KMS-11 (cell line): ENCODE data around the gene NOD2.

Experiments used
- H2AFZ ChIP-seq: fragments of 200-600 bp; sonication (generic); 2 replicates; pipeline ENCODE4 v1.6.1; 2016; ENCODE audit warnings: antibody characterized with exemption, mixed run types, low read depth
- H3K27ac ChIP-seq: fragments of 200-600 bp; sonication (generic); 2 replicates; pipeline ENCODE4 v1.6.1; 2016; ENCODE audit warnings: mild to moderate bottlenecking, mixed run types
- H3K27me3 ChIP-seq: fragments of 200-600 bp; sonication (generic); 2 replicates; pipeline ENCODE4 v1.6.1; 2017; ENCODE audit warnings: mild to moderate bottlenecking, low read depth, mixed run types, moderate library complexity; ENCODE audit not compliant: insufficient read depth
- H3K36me3 ChIP-seq: fragments of 200-600 bp; sonication (generic); 2 replicates; pipeline ENCODE4 v1.6.1; 2017; ENCODE audit warnings: mild to moderate bottlenecking, mixed run types; ENCODE audit not compliant: insufficient read depth
- H3K4me1 ChIP-seq: fragments of 200-600 bp; sonication (generic); 2 replicates; pipeline ENCODE4 v1.6.1; 2016; ENCODE audit warnings: mild to moderate bottlenecking, low read depth, mixed run types; ENCODE audit not compliant: poor library complexity, severe bottlenecking
- H3K4me2 ChIP-seq: fragments of 200-600 bp; sonication (generic); 2 replicates; pipeline ENCODE4 v1.7.0; 2016; ENCODE audit warnings: mild to moderate bottlenecking, mixed run types
- H3K4me3 ChIP-seq: fragments of 200-600 bp; sonication (generic); IDR thresholded peaks from 2 replicates; pipeline ENCODE4 v1.6.1; 2017; ENCODE audit warnings: low read depth, low read length, mixed read lengths; ENCODE audit not compliant: insufficient read depth
- H3K79me2 ChIP-seq: fragments of 200-600 bp; sonication (generic); 2 replicates; pipeline ENCODE4 v1.6.1; 2016; ENCODE audit warnings: low read depth, mixed run types; ENCODE audit not compliant: insufficient read depth
- H3K9ac ChIP-seq: fragments of 200-600 bp; sonication (generic); 2 replicates; pipeline ENCODE4 v1.6.1; 2016; ENCODE audit warnings: mild to moderate bottlenecking, mixed run types
- H4K20me1 ChIP-seq: fragments of 200-600 bp; sonication (generic); 2 replicates; pipeline ENCODE4 v1.6.1; 2016; ENCODE audit warnings: mild to moderate bottlenecking, mixed run types; ENCODE audit not compliant: insufficient read depth
- CTCF ChIP-seq: fragments of 200-600 bp; sonication (generic); conservative IDR thresholded peaks from 2 replicates; pipeline ENCODE4 v1.6.1; 2017; ENCODE audit warnings: low read depth, mild to moderate bottlenecking, antibody characterized with exemption, low read length, moderate library complexity, mixed read lengths

The NOD2 gene

DNA sequence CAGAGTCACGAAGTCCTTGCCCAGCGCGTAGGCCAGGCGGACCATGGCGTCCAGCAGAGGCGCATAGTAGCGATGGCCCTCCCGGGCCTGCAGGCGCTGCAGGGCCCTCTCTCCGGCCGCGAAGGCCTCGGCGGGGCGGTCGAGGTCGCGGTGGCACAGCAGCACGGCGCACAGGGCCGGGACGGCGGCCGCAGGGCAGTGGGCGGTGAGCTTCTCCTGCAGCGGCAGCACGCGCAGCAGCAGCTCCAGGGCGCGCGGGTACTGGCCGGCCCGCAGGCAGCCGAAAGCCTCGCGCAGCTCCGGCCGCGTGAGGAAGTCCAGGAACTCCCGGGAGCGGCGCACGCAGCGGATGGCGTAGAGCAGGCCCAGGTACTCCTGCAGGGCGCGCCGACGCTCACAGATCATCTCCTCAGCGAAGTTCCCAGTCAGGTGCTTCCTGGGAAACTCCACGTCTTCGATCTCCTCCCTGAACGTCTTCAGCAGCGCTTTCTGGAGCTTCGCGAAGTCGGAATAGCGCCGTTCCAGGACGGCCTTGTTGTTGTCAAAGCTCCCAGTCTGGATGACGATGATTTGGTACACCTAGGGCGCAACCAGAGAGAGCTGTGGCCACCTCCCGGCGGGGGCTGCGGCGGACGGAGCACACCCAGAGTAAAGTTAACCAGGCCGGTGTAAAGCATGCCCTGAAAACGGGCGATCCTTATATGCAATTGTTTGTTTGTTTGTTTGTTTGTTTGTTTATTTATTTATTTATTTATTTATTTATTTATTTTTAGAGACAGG, 19.7 kb upstream of the NOD2 start:
- no peak overlapping the region for H2AFZ ChIP-seq
- H3K4me2 ChIP-seq: no peak overlapping the region
- H3K79me2 ChIP-seq: no peaks in the 10 kb centered on the region
- no peaks in the 10 kb centered on the region for H3K27me3 ChIP-seq
- H3K9ac ChIP-seq: no peak overlapping the region
- TF ChIP-seq CTCF: no peak
- H3K4me3 ChIP-seq: no peak overlapping the region
- no peaks in the 10 kb centered on the region for H3K36me3 ChIP-seq
- H4K20me1 ChIP-seq: no peaks in the 10 kb centered on the region
- no peak overlapping the region for H3K27ac ChIP-seq
- no peaks in the 10 kb centered on the region for H3K4me1 ChIP-seq

DNA sequence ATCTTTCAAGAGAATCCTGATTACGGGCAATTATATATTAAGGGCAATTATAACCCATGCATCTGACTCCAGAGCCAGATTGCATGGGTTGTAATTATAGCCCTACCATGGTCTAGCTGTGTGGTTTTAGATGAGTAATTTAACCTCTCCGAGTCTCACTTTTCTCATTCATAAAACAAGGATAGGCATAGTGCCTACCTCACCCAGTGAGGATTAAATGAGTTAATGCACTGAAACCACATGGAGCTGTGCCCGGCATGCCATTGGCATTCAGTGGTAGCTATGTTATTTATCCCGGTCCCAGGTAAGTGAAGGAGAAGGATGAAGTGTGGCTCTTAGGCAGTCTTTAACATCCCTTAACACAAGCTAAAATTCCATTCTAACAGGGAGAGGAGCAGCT, 18.6 kb upstream of the NOD2 start:
- no peaks in the 10 kb centered on the region for H4K20me1 ChIP-seq
- no peak for TF ChIP-seq CTCF

GRCh38 chr16:50675686-50676610, 17.5 kb upstream of the NOD2 start:
- no peaks in the 10 kb centered on the region for H3K79me2 ChIP-seq
- no peak for TF ChIP-seq CTCF
- no peak overlapping the region for H3K27ac ChIP-seq
- no peak overlapping the region for H3K4me2 ChIP-seq
- H3K4me1 ChIP-seq: no peaks in the 10 kb centered on the region
- H3K36me3 ChIP-seq: no peaks in the 10 kb centered on the region
- no peaks in the 10 kb centered on the region for H3K27me3 ChIP-seq
- H3K4me3 ChIP-seq: no peak overlapping the region
- H3K9ac ChIP-seq: no peak overlapping the region
- H2AFZ ChIP-seq: no peak overlapping the region
- H4K20me1 ChIP-seq: no peaks in the 10 kb centered on the region

More for the DNA sequence above, 18.6 kb upstream of the NOD2 start:
- Histone ChIP-seq H3K4me2 (no peak overlapping the region), H3K79me2 (no peaks in the 10 kb centered on the region), H3K9ac (no peak overlapping the region), H3K36me3 (no peaks in the 10 kb centered on the region), H3K4me1 (no peaks in the 10 kb centered on the region), H3K27me3 (no peaks in the 10 kb centered on the region), H3K27ac (no peak overlapping the region), H2AFZ (no peak overlapping the region), H3K4me3 (no peak overlapping the region)

DNA sequence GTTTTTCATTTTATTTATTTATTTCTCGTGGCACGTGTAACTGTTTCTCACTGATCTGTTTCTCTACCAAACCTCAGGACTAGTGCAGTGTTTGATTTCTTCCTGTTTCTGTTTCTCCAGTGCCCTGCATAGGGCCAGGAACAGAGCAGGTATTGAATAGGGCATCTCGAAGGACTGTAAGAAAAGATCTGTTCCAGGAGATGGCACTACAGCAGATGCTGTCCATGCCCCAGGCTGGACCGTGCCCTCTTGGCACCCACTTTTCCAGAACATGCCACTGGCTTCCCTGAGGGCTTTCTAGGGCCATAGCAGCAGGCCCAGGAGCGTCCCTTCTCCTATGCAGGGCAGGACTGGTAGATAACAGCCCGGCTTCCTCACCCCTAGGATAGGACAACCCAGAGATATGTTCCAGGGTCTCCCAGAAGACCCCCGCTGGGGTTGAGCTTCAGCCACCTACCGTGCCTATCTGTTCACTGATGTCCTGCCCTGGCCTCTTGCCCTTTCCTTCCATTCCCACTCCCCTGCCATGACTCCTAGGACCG, 16.7 kb upstream of the NOD2 start:
- Histone ChIP-seq H4K20me1 (no peaks in the 10 kb centered on the region), H3K9ac (no peak overlapping the region), H3K27ac (no peak overlapping the region), H2AFZ (no peak overlapping the region), H3K4me3 (no peak overlapping the region), H3K79me2 (no peaks in the 10 kb centered on the region), H3K36me3 (no peaks in the 10 kb centered on the region), H3K27me3 (no peaks in the 10 kb centered on the region), H3K4me2 (no peak overlapping the region), H3K4me1 (no peaks in the 10 kb centered on the region)
- TF ChIP-seq CTCF: no peak
